ENCODE data around the gene FXYD7.

DNA sequence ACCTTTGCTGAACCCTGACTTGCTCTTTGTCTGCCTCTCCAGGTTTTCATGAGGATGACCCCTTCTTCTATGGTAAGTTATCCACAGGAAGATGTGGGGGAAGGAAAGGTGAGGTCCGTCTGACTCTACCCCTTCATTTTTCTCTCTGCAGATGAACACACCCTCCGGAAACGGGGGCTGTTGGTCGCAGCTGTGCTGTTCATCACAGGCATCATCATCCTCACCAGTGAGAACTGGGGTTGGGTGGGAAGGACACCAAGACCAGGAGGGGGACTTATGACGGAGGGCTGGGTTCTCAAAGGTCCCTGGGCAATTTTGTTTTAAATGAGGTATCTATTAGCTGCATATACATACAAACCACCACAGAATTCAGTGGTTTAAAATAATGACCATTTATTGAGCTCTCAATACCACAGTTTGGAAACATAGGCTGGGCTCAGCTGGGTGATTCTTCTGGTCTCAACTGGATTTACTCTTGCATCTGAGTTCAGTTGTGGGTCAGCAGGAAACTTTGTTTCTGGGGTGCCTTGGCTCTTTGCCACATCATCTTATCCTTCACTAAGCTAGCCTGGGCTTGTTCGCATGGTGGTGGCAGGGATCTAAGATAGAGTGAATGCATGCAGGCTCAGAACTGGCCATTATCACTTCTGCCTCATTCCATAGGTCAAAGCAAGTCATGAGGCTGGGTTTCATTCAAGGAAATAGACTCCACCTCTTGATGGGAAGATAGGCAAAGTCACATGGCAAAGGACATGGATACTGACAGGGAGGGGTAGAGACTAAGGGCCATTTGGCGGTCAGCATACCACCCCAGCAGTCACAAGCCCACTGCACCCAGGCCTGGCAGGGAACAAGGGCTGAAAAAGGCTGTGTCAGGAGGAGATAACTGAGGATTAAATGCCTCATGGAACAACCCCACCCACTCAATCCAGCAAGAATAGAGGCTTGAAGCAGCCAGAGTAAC is 23.3 kb downstream of the FXYD7 start:
- TF ChIP-seq, protein P1, sequence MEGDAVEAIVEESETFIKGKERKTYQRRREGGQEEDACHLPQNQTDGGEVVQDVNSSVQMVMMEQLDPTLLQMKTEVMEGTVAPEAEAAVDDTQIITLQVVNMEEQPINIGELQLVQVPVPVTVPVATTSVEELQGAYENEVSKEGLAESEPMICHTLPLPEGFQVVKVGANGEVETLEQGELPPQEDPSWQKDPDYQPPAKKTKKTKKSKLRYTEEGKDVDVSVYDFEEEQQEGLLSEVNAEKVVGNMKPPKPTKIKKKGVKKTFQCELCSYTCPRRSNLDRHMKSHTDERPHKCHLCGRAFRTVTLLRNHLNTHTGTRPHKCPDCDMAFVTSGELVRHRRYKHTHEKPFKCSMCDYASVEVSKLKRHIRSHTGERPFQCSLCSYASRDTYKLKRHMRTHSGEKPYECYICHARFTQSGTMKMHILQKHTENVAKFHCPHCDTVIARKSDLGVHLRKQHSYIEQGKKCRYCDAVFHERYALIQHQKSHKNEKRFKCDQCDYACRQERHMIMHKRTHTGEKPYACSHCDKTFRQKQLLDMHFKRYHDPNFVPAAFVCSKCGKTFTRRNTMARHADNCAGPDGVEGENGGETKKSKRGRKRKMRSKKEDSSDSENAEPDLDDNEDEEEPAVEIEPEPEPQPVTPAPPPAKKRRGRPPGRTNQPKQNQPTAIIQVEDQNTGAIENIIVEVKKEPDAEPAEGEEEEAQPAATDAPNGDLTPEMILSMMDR (conservative IDR thresholded peaks at IDR 0.05): no peak
- TF ChIP-seq ZFX (IDR thresholded peaks at IDR 0.05): no peak

All from C4-2B (cell line).